Hepatocyte (in vitro differentiated cells): ENCODE results near the gene TSPAN33. TPM values are rescaled to one million over a fixed set of nuclear protein-coding genes. Genes with fewer than 3 reads are reported as not detected.

Experiments used
- DNase-seq: peaks from one replicate; pipeline ENCODE4 v3.0.0-alpha.2; 2016; ENCODE audit warnings: low spot score
- H2AFZ ChIP-seq: fragments of 200-600 bp; sonication (generic); 2 replicates; pipeline ENCODE4 v1.6.0; 2016; ENCODE audit warnings: antibody characterized with exemption, mild to moderate bottlenecking
- H3K27ac ChIP-seq: fragments of 200-600 bp; sonication (generic); 2 replicates; pipeline ENCODE4 v1.5.1; 2016; ENCODE audit warnings: mild to moderate bottlenecking
- H3K27me3 ChIP-seq: fragments of 200-600 bp; sonication (generic); 2 replicates; pipeline ENCODE4 v1.6.1; 2016
- H3K36me3 ChIP-seq: fragments of 200-600 bp; sonication (generic); replicated peaks from 2 replicates; pipeline ENCODE4 v1.5.1; 2016; ENCODE audit warnings: low read depth; ENCODE audit not compliant: insufficient read depth
- H3K4me1 ChIP-seq: fragments of 200-600 bp; sonication (generic); 2 replicates; pipeline ENCODE4 v1.5.1; 2016; ENCODE audit warnings: mild to moderate bottlenecking, moderate library complexity; ENCODE audit not compliant: insufficient read depth
- H3K4me2 ChIP-seq: fragments of 200-600 bp; sonication (generic); 2 replicates; pipeline ENCODE4 v1.6.0; 2016
- H3K4me3 ChIP-seq: fragments of 200-600 bp; sonication (generic); 2 replicates; pipeline ENCODE4 v1.5.1; 2016; ENCODE audit warnings: mild to moderate bottlenecking
- H3K79me2 ChIP-seq: fragments of 200-600 bp; sonication (generic); 2 replicates; pipeline ENCODE4 v1.6.0; 2017; ENCODE audit warnings: mild to moderate bottlenecking
- H3K9me2 ChIP-seq: fragments of 200-600 bp; sonication (generic); replicated peaks from 2 replicates; pipeline ENCODE4 v1.6.0; 2017; ENCODE audit warnings: mild to moderate bottlenecking; ENCODE audit not compliant: insufficient read depth
- H3K9me3 ChIP-seq: fragments of 200-600 bp; sonication (generic); 2 replicates; pipeline ENCODE4 v1.5.1; 2016; ENCODE audit warnings: low read depth, mild to moderate bottlenecking
- H4K20me1 ChIP-seq: fragments of 200-600 bp; sonication (generic); 2 replicates; pipeline ENCODE4 v1.6.0; 2016; ENCODE audit warnings: mild to moderate bottlenecking; ENCODE audit not compliant: insufficient read depth, poor library complexity, severe bottlenecking
- EZH2 ChIP-seq: fragments of 200-600 bp; sonication (generic); IDR thresholded peaks from 2 replicates; pipeline ENCODE4 v1.6.1; 2016; ENCODE audit warnings: antibody characterized with exemption, mild to moderate bottlenecking, borderline replicate concordance
- EZH2phosphoT487 ChIP-seq: fragments of 200-600 bp; sonication (generic); IDR thresholded peaks from one replicate; pipeline ENCODE4 v1.6.1; 2018; ENCODE audit warnings: antibody characterized with exemption, mild to moderate bottlenecking, low read depth, moderate library complexity; ENCODE audit not compliant: unreplicated experiment, severe bottlenecking
- WGBS: methylation state at CpG from one replicate; pipeline ENCODE4 v1.1.6; 2016; ENCODE audit warnings: low lambda C conversion rate; ENCODE audit errors: missing lambda C conversion rate; 5-methylcytosine and 5-hydroxymethylcytosine counted together
- polyA plus RNA-seq: library from polyadenylated mRNA; unstranded; fragments of >200 nt; fragmentation: Nextera tagmentation; extraction: Ambion mirVana; gene quantifications from 2 replicates; pipeline ENCODE4 v1.2.1, GENCODE V29; 2016
- total RNA-seq: library from RNA; depleted of rRNA; stranded (reverse); fragments of >200 nt; gene quantifications from 2 replicates; pipeline ENCODE4 v1.2.3, GENCODE V29; 2014
- TF ChIP-seq, protein P1 (sequence below): fragments of 200-600 bp; sonication (generic); IDR thresholded peaks from 2 replicates; pipeline ENCODE4 v1.5.1; 2016; ENCODE audit warnings: antibody characterized with exemption, mild to moderate bottlenecking; ENCODE audit not compliant: poor library complexity

Gene TSPAN33, protein sequence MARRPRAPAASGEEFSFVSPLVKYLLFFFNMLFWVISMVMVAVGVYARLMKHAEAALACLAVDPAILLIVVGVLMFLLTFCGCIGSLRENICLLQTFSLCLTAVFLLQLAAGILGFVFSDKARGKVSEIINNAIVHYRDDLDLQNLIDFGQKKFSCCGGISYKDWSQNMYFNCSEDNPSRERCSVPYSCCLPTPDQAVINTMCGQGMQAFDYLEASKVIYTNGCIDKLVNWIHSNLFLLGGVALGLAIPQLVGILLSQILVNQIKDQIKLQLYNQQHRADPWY
- total RNA-seq (9.6 and 10.4 TPM in 2 replicates), polyA plus RNA-seq (7.3 and 7.8 TPM in 2 replicates)

DNA sequence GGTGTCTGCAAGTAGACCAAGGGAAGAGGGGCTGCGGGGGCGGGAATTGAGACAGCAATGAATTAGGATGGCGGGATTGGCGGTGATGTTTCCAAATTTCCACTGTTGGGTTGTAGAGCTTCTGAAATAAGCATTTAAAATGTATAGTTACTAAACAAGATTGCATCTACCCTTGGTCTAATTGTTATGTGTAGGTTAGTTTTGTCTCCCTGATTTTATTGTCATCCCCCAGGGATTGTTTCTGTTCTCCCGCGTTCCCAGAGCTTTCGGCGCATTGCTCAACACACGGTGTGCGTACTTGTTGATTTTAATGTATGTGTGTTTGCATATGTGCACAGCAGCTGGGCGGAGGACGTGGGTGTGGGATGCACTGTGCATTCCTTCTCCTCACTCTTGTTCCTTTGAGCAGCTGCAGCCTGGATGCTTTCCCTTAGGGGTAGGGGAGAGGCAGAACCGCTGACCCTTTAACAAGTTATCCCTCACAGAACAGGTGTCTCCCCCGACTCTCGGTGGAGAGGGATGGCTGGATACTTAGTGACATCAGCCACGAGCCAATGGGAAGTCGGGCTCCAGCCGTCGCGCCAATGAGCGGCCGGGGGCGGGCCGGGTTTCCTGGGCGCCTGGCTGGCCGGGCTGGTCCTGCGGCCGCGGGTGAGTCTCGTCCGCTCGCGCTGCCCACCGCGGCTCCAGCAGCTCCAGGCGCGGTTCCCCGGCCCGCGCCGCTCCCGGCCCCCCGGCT, at the start of gene TSPAN33:
TSPAN33 (plus strand) TSS at position 613 of the 739 bp plus-strand sequence. CDS start 274 bp downstream, outside the sequence.
- H3K4me1 ChIP-seq = peaks cover 6% of the 10 kb centered on the region
- no peaks in the 10 kb centered on the region for H3K9me3 ChIP-seq
- H3K27ac ChIP-seq = no peak within 1 kb of the TSS
- H3K9me2 ChIP-seq = no peaks in the 10 kb centered on the region
- no peaks in the 10 kb centered on the region for H4K20me1 ChIP-seq
- TF ChIP-seq EZH2 = no peak
- TF ChIP-seq, protein P1, sequence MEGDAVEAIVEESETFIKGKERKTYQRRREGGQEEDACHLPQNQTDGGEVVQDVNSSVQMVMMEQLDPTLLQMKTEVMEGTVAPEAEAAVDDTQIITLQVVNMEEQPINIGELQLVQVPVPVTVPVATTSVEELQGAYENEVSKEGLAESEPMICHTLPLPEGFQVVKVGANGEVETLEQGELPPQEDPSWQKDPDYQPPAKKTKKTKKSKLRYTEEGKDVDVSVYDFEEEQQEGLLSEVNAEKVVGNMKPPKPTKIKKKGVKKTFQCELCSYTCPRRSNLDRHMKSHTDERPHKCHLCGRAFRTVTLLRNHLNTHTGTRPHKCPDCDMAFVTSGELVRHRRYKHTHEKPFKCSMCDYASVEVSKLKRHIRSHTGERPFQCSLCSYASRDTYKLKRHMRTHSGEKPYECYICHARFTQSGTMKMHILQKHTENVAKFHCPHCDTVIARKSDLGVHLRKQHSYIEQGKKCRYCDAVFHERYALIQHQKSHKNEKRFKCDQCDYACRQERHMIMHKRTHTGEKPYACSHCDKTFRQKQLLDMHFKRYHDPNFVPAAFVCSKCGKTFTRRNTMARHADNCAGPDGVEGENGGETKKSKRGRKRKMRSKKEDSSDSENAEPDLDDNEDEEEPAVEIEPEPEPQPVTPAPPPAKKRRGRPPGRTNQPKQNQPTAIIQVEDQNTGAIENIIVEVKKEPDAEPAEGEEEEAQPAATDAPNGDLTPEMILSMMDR = no peak
- no peak for TF ChIP-seq EZH2phosphoT487
- peaks cover 33% of the 10 kb centered on the region for H3K27me3 ChIP-seq
- peak; percentile 83 for DNase-seq
- H3K79me2 ChIP-seq = no peaks in the 10 kb centered on the region
- H2AFZ ChIP-seq = peak within 1 kb of the TSS; percentile 29
- peak within 1 kb of the TSS; percentile 49 for H3K4me3 ChIP-seq
- no peaks in the 10 kb centered on the region for H3K36me3 ChIP-seq
- WGBS = 5% methylated on average over 24 of the region's 43 CpGs
- peak within 1 kb of the TSS; percentile 95 for H3K4me2 ChIP-seq

DNA sequence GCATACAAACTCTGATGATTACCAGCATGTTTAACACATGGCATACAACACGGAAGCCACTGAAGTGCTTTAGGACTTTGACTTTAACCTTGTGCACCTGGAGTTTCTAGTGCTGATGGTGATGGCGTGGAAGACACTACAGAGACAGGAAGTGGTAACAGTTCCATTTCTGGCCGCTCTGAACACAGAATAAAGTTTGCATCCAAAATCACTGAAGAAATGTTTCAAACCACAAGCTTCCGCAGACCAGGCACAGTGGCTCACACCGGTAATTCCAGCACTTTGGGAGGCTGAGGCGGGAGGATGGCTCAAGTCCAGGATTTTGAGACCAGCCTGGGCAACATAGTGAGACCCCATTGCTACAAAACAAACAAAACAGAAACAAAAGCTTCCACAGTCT, 49.2 kb upstream of the TSPAN33 start:
- Histone ChIP-seq H3K4me1 (no peaks in the 10 kb centered on the region), H3K79me2 (no peaks in the 10 kb centered on the region), H3K4me3 (no peak overlapping the region), H4K20me1 (no peaks in the 10 kb centered on the region), H3K4me2 (no peak overlapping the region), H3K27ac (no peak overlapping the region), H3K9me2 (no peaks in the 10 kb centered on the region), H3K36me3 (no peaks in the 10 kb centered on the region), H3K9me3 (no peaks in the 10 kb centered on the region), H2AFZ (no peak overlapping the region), H3K27me3 (no peaks in the 10 kb centered on the region)
- DNase-seq = no peak
- no peak for TF ChIP-seq EZH2
- no peak for TF ChIP-seq EZH2phosphoT487
- TF ChIP-seq, protein P1 = no peak
- WGBS = 87% methylated on average over 6 of the region's 6 CpGs

DNA sequence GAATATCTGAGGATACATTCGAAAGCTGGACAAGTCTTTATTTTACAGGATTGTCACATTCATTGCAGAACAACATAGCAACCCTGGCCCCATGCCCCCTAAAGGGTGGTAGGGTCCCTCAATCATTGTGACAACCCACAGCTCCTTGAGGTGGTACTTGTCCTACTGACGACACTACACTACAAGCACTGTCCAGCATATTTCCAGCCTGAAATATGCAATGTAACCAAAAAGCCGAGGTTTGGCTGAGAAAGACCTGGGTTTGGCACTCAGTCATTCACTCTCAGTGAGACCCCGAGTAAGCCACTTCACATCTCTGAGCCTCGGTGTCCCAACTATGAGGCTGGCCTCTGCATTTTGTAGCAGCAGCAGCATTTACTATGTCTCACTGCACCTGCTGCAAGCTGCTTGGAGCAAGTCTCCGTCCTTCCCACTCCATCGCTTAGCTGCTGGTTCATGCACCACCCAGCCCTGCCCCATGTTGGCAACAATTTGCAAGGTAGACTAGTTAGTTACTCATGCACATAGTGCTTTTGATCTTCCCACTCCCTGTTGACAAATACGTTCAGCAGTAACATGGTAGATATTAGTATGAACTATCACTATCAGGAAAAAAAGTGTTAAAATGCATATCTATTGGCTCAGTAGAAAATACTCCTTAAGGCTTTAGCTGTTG, 46.0 kb upstream of the TSPAN33 start:
- H4K20me1 ChIP-seq = no peaks in the 10 kb centered on the region
- TF ChIP-seq EZH2 (no peak), EZH2phosphoT487 (no peak)
- TF ChIP-seq, protein P1 = no peak
- no peaks in the 10 kb centered on the region for H3K9me3 ChIP-seq
- H3K9me2 ChIP-seq = no peaks in the 10 kb centered on the region
- 92% methylated on average over 8 of the region's 8 CpGs for WGBS
- H3K79me2 ChIP-seq = no peaks in the 10 kb centered on the region
- no peak overlapping the region for H3K4me3 ChIP-seq
- H3K4me1 ChIP-seq = peaks cover 20% of the 10 kb centered on the region
- H3K27me3 ChIP-seq = no peaks in the 10 kb centered on the region
- H3K27ac ChIP-seq = no peak overlapping the region
- no peak for DNase-seq
- H3K36me3 ChIP-seq = no peaks in the 10 kb centered on the region
- H3K4me2 ChIP-seq = no peak overlapping the region
- no peak overlapping the region for H2AFZ ChIP-seq
